Endothelial cell (in vitro differentiated cells): ENCODE measurements around the gene ZNF593OS. TPM values are rescaled to one million over a fixed set of nuclear protein-coding genes. Genes with fewer than 3 reads are reported as not detected.

Experiments used
- DNase-seq: peaks from one replicate; pipeline ENCODE4 v3.0.0; 2021; ENCODE audit warnings: low spot score
- H3K27ac Mint-ChIP-seq: one replicate; pipeline ENCODE4 v1.8.0; 2021; ENCODE audit warnings: mixed read lengths, inconsistent platforms; ENCODE audit not compliant: unreplicated experiment
- H3K27me3 Mint-ChIP-seq: one replicate; pipeline ENCODE4 v1.8.0; 2021; ENCODE audit warnings: mild to moderate bottlenecking, moderate library complexity, mixed read lengths, inconsistent platforms; ENCODE audit not compliant: unreplicated experiment
- H3K36me3 Mint-ChIP-seq: one replicate; pipeline ENCODE4 v1.8.0; 2021; ENCODE audit warnings: mild to moderate bottlenecking, low read depth, mixed read lengths, inconsistent platforms; ENCODE audit not compliant: unreplicated experiment
- H3K4me1 Mint-ChIP-seq: one replicate; pipeline ENCODE4 v1.8.0; 2021; ENCODE audit warnings: mild to moderate bottlenecking, mixed read lengths, inconsistent platforms; ENCODE audit not compliant: unreplicated experiment
- H3K4me3 Mint-ChIP-seq: one replicate; pipeline ENCODE4 v1.8.0; 2021; ENCODE audit warnings: mild to moderate bottlenecking, mixed read lengths, inconsistent platforms; ENCODE audit not compliant: unreplicated experiment
- H3K9me3 Mint-ChIP-seq: one replicate; pipeline ENCODE4 v1.8.0; 2021; ENCODE audit warnings: mixed read lengths, inconsistent platforms; ENCODE audit not compliant: unreplicated experiment
- total RNA-seq: library from RNA; stranded (reverse); fragmentation: NEBNext Ultra II Directional; extraction: Animal tissue kit (Norgen Biotek cat#: 25700); gene quantifications from one replicate; pipeline ENCODE4 v1.2.1, GENCODE V29; 2021; ENCODE audit not compliant: unreplicated experiment
- TF ChIP-seq, protein P1 (sequence below): fragments of 200-600 bp; sonication (generic); IDR thresholded peaks from one replicate; pipeline ENCODE4 v1.5.0; 2021; ENCODE audit warnings: antibody characterized with exemption; ENCODE audit not compliant: unreplicated experiment

Gene ZNF593OS
- total RNA-seq, 1 donor from 2014 or later, result not detected

DNA sequence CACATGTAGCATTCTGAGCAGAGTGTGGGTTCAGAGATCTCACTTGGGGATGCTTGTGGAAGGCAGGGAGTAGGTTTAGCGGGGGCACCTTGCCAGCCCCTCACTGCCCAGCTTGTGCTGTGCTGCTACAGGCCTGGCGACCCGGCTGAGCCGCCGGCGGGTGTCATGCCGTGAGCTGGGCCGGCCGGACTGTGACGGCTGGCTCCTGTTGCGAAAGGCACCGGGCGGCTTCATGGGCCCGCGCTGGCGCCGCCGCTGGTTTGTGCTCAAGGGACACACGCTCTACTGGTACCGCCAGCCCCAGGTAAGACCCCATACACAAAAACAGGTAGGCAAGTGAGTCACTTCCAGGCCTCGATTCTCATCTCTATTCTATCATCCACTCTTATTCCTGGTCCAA is 13.3 kb upstream of the ZNF593OS start:
- Mint-ChIP-seq H3K27ac (no peak overlapping the region), H3K27me3 (no peaks in the 10 kb centered on the region), H3K36me3 (peaks cover 15% of the 10 kb centered on the region), H3K4me3 (no peak overlapping the region), H3K9me3 (no peaks in the 10 kb centered on the region), H3K4me1 (no peaks in the 10 kb centered on the region)
- TF ChIP-seq, protein P1, sequence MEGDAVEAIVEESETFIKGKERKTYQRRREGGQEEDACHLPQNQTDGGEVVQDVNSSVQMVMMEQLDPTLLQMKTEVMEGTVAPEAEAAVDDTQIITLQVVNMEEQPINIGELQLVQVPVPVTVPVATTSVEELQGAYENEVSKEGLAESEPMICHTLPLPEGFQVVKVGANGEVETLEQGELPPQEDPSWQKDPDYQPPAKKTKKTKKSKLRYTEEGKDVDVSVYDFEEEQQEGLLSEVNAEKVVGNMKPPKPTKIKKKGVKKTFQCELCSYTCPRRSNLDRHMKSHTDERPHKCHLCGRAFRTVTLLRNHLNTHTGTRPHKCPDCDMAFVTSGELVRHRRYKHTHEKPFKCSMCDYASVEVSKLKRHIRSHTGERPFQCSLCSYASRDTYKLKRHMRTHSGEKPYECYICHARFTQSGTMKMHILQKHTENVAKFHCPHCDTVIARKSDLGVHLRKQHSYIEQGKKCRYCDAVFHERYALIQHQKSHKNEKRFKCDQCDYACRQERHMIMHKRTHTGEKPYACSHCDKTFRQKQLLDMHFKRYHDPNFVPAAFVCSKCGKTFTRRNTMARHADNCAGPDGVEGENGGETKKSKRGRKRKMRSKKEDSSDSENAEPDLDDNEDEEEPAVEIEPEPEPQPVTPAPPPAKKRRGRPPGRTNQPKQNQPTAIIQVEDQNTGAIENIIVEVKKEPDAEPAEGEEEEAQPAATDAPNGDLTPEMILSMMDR, result no peak
- DNase-seq, result no peak

DNA sequence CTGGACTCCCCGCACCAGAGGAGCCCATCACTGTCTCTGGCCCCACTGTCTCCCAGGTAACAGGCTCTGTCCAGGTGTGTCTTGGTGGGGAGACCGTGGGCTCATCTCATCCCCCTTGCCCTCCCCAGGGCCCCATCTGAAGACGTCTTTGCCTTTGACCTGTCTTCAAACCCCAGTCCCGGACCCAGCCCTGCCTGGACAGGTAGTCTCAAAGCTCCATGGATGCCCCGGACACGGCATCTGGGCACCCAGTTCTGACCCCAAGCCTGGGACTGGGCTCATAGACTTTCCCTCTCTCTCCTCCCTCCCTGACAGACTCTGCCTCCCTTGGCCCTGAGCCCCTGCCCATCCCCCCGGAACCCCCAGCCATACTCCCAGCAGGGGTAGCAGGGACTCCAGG is 12.5 kb upstream of the ZNF593OS start:
- Mint-ChIP-seq H3K27ac (no peak overlapping the region), H3K27me3 (no peaks in the 10 kb centered on the region), H3K4me3 (no peak overlapping the region), H3K4me1 (peaks cover 3% of the 10 kb centered on the region), H3K36me3 (peaks cover 10% of the 10 kb centered on the region), H3K9me3 (no peaks in the 10 kb centered on the region)
- no peak for DNase-seq
- TF ChIP-seq, protein P1, result no peak

DNA sequence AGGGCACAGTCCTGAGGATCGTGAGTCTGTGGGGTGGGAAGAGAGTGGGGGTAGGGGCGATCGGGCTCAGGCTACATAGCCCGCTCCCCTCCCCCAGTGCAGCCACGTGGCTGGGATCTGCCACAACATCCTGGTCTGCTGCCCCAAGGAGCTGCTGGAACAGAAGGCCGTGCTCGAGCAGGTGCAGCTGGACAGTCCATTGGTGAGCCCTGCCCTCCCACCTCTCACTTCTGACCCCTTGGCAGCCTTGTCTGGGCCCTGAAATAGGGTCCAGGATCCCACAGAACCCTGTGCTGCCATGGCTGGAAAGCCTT is 10.7 kb upstream of the ZNF593OS start:
- H3K27ac Mint-ChIP-seq, result no peak overlapping the region
- TF ChIP-seq, protein P1, result no peak
- peaks cover 10% of the 10 kb centered on the region for H3K36me3 Mint-ChIP-seq
- H3K27me3 Mint-ChIP-seq, result peaks cover 3% of the 10 kb centered on the region
- no peak overlapping the region for H3K4me3 Mint-ChIP-seq
- DNase-seq, result no peak
- no peaks in the 10 kb centered on the region for H3K9me3 Mint-ChIP-seq
- H3K4me1 Mint-ChIP-seq, result peaks cover 13% of the 10 kb centered on the region

DNA sequence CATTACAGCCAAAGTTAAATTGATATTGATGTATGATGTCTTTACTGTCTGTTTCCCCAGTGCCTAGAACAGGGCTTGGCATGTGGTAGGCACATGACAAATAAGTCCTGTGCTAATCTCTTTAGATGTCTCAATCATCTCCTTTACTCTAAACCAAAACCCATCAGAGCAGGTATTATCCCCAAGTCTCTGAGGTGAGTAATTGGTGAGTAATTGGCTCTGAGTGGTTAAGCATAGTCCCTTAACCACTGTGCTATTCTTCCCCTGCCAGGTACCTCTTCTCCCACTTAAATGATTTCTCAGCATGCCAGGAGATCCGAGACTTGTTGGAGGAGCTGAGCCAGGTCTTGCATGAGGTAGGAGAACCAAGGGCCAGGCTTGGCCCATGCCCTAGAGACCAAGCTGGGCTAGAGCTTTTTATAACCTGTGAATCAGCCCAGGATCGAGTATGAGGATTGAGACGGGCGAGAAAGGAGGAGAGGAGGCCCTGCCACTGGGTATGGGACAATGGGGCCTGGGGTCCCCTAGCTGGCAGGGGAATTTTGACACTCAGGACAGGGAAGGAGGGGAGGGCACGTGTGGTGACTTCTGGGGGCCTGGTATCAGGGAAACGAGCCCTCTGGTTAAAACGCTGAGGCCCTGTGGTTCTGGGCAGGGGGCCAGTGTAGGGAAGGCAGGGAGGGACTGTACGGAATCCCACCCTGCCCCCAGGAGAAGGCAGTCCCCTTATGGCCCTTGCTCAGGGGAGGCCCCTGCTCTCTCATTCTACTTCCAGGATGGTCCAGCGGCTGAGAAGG is 10.2 kb upstream of the ZNF593OS start:
- Mint-ChIP-seq H3K4me3 (peak overlapping the region; percentile 42), H3K27ac (peak overlapping the region; percentile 48), H3K27me3 (peaks cover 3% of the 10 kb centered on the region), H3K36me3 (peaks cover 10% of the 10 kb centered on the region), H3K4me1 (peaks cover 15% of the 10 kb centered on the region), H3K9me3 (no peaks in the 10 kb centered on the region)
- TF ChIP-seq, protein P1, result no peak
- DNase-seq, result no peak

DNA sequence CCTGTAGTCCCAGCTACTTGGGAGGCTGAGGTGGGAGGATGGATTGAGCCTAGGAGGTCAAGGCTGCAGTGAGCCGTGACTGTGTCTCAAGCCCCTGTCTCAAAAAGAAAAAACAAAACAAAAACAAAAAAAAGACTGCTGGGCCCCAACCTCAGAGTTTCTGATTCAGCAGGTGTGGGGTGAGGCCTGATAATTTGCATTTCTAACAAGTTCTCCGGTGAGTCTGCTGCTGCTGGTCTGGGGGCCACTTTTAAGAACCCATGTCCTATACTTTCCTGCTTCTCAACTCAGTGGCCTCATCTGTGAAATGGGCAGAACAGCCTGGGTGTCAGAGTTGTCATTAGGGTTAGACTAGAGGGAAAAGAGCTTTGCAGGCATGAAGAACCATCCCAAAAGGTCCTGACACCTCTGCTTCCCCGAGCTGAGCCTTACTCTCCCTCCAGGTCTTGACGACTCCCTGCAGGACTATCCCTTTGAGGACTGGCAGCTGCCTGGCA is 8.4 kb upstream of the ZNF593OS start:
- DNase-seq, result no peak
- Mint-ChIP-seq H3K36me3 (peaks cover 5% of the 10 kb centered on the region), H3K27me3 (peaks cover 3% of the 10 kb centered on the region), H3K9me3 (no peaks in the 10 kb centered on the region), H3K27ac (no peak overlapping the region), H3K4me3 (no peak overlapping the region), H3K4me1 (peaks cover 15% of the 10 kb centered on the region)
- TF ChIP-seq, protein P1, result no peak
